H7 (cell line): ENCODE measurements around the gene FBXO15. TPM values are rescaled to one million over a fixed set of nuclear protein-coding genes. Genes with fewer than 3 reads are reported as not detected.

Source experiments
- DNase-seq: peaks from one replicate; pipeline ENCODE4 v3.0.0; 2012
- H3K27me3 ChIP-seq: 2 replicates; pipeline ENCODE4 v1.6.0; 2011; ENCODE audit warnings: mild to moderate bottlenecking, low read length; ENCODE audit not compliant: control insufficient read depth, insufficient read depth
- H3K36me3 ChIP-seq: replicated peaks from 2 replicates; pipeline ENCODE4 v1.5.1; 2011; ENCODE audit warnings: low read length; ENCODE audit not compliant: control insufficient read depth, insufficient read depth
- H3K4me3 ChIP-seq: 2 replicates; pipeline ENCODE4 v1.5.1; 2011; ENCODE audit warnings: low read depth, mild to moderate bottlenecking, control low read depth, low read length, moderate library complexity; ENCODE audit not compliant: insufficient read depth
- total RNA-seq: library from RNA; depleted of rRNA; stranded (reverse); fragments of >200 nt; shearing (Covaris generic); gene quantifications from 2 replicates; pipeline ENCODE4 v1.2.3, GENCODE V29; 2014

Gene FBXO15
- total RNA-seq, 1 experiment from 2014 or later: 0.55 TPM

DNA sequence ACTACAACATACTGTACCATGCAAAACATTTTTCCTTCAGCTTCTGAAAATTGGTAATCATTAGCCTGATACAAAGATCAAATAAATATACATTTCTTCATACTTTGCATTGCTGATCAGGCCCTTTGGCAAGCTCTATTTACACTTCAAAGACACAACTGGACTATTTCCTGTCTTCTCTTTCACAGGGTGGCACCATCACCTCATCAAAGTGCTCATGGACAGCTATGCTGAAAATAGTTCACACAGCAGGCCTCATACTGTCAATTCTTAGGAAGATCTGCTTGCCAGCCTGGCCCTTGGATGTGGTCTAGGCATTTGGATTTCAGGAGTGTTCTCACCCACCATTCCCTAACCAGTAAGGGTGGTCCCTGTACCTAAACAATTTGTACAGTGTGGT lies 33.9 kb downstream of the FBXO15 start:
- Histone ChIP-seq H3K36me3 (no peaks in the 10 kb centered on the region), H3K27me3 (no peaks in the 10 kb centered on the region), H3K4me3 (no peak overlapping the region)
- no peak for DNase-seq

DNA sequence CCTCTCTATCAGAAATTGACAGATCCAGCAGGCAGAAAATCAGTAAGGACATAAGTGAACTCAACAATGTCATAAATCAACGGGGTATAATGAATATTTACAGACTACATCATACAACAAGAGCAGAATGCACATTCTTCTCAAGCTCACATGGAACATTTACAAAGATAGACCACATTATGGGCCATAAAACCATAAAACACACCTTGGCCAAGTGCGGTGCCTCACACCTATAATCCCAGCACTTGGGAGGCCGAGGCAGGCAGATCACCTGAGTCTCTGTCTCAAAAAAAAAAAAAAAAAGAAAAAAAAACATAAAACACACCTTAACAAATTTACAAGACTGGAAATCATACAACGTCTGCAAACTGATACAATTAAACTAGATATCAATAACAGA lies 36.7 kb downstream of the FBXO15 start:
- Histone ChIP-seq H3K27me3 (no peaks in the 10 kb centered on the region), H3K36me3 (no peaks in the 10 kb centered on the region), H3K4me3 (no peak overlapping the region)
- no peak for DNase-seq

DNA sequence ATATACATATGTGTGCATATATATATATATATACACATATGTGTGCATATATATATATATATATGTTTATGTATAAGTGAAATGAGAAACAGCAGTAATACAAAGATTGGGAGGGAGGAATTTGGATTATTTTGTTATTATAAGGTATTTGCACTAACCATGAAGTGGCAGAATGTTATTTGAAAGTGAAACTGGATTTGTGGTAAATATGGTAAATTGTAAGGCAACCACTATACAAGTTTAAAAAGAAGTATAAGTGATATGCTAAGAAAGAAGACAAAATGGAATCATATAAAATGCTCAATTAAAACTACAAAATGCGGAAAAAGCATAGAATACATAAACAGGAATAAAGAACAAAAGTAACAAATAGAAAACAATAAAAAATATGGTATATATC lies 37.5 kb downstream of the FBXO15 start:
- no peak overlapping the region for H3K4me3 ChIP-seq
- no peaks in the 10 kb centered on the region for H3K36me3 ChIP-seq
- H3K27me3 ChIP-seq: no peaks in the 10 kb centered on the region
- DNase-seq: no peak

DNA sequence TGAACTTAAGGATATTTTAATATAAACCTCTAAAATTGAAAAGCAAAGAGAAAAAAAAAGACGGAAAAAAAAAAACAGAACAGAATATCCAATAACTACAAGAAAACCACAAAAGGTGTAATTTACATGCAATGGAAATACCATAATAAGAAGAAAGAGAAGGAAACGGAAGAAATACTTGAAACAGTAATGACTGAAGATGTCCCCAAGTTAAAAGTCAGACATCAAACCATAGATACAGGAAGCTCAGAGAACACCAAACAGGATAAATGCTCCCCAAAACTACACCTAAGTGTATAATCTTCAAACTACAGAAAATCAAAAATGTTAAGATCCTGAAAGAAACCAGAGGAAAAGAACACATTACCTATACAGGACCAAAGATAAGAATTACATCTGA lies 39.2 kb downstream of the FBXO15 start:
- H3K36me3 ChIP-seq: no peaks in the 10 kb centered on the region
- H3K4me3 ChIP-seq: no peak overlapping the region
- no peaks in the 10 kb centered on the region for H3K27me3 ChIP-seq
- no peak for DNase-seq

DNA sequence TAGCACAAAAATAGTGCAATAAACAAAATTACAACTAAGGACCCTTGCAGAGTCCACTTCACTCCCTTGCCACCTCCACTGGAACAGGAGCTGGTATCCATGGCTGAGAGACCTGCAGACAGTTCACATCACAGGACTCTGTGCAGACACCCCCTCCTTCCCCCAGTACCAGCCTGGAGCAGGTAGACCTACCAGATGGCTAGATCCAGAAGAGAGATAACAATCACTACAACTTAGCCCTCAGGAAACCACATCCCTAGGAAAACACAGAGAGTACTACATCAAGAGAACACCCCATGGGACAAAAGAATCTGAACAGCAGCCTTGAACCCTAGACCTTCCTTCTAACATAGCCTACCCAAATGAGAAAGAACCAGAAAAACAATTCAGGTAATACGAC lies 49.8 kb downstream of the FBXO15 start:
- H3K27me3 ChIP-seq: no peaks in the 10 kb centered on the region
- no peak overlapping the region for H3K4me3 ChIP-seq
- no peaks in the 10 kb centered on the region for H3K36me3 ChIP-seq
- DNase-seq: no peak

DNA sequence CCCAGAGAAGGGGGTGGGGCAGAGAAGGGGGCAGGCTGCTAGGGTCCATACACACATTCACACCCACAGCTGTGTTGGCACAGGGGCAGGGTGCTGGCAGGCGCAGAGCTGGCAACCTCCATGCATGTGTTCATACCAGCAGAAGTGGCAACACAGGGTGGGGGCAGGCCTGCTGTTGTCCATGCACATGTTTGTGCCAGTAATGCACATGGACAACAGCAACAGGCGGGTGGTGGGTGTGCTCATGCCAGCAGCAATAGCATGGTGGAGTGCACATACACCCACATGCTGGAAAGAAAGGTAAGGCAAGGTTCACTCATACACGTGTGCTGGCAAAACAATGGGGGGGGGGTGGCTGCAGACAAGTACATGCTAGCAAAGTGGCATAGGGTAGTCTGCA lies 54.7 kb downstream of the FBXO15 start:
- Histone ChIP-seq H3K36me3 (no peaks in the 10 kb centered on the region), H3K4me3 (no peak overlapping the region), H3K27me3 (no peaks in the 10 kb centered on the region)
- no peak for DNase-seq

DNA sequence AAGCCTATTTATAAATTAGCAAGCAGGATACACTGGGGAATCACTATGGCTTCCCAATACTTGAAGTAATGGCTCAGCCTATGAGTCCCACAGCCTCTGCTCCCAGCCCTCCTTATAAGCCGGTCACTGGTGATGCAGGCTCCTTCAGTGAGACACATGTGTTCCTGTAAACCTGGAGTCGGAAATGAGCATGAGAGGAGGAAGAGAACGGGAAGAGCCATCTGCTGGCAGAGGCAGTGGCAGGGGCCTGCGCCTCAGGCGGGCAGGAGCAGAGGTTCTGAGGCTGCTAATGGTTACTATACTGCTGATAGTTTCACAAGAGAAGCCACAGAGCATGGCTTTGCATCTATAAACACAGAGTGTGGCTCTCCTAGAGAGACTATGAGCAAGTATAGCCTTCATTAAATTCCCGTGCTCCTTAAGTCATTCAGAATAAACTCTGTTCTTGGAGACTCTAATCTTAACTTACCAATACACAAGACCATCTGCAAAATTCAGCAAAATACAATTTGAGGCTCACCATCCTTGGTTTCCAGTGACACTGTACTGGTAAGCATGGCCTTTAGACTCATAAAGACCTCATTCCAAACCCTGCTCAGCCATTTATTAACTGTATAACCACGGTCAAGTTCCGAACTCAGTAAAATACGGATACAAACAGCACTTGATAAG lies 63.3 kb downstream of the FBXO15 start:
- Histone ChIP-seq H3K4me3 (no peak overlapping the region), H3K27me3 (no peaks in the 10 kb centered on the region), H3K36me3 (no peaks in the 10 kb centered on the region)
- peak; percentile 40 for DNase-seq

DNA sequence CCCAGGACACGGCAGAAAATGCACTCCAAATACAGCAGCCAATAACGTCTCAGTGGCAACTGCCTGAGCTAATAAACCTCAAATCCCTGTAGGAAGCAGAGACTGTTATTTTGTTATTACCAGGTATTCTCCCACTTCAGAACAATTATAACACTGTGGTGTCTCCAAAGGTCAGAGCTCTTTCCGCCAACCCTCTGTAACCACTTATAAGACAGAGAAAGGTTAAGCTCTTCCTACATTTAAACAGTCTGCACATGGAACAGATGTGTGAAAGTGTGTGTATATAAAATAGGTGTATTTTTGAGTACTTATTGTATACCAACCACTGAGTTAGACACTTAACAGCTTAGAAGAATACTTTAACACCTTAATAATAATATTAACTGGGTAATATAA lies 64.1 kb downstream of the FBXO15 start:
- H3K4me3 ChIP-seq: no peak overlapping the region
- no peak for DNase-seq
- H3K36me3 ChIP-seq: no peaks in the 10 kb centered on the region
- no peaks in the 10 kb centered on the region for H3K27me3 ChIP-seq

DNA sequence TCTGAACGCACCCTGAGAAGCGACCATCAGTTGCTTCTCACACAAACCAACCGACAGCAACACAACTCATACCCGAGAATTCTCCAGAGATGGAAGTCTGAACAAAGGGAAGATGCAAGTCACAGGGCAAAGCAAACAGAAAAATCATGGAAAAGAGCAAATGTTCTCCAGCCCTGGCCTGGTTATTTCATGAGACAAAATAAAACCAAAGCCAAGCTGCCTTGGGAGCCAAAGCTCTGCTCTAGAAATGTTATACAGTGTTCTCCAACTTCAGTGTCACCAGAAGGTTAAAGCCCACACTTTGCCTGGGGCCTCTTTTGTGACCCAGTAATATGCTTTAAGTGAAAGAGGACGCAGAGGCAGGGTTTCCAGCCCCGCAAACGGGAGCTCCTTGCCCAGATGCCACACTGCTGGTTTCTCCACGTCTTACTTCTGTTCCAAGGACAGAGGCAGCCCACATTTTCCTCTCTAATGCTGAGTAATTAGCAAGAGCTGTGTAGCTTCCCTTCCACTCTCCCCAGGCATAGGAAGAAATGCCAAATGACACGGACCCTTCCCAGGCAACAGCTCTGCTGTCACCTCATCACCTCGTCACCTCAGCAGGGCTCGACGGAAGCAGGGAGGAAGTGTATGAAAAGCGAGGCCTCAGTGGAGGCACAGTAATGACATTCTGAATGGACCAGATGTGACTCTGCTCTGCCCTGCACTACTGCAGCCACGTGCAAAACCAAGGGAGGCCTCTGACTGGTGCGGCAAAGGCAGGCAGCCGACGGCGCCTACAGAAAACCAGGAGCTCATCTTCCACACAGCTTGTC lies 64.7 kb downstream of the FBXO15 start:
- Histone ChIP-seq H3K4me3 (no peak overlapping the region), H3K36me3 (no peaks in the 10 kb centered on the region), H3K27me3 (no peaks in the 10 kb centered on the region)
- no peak for DNase-seq

DNA sequence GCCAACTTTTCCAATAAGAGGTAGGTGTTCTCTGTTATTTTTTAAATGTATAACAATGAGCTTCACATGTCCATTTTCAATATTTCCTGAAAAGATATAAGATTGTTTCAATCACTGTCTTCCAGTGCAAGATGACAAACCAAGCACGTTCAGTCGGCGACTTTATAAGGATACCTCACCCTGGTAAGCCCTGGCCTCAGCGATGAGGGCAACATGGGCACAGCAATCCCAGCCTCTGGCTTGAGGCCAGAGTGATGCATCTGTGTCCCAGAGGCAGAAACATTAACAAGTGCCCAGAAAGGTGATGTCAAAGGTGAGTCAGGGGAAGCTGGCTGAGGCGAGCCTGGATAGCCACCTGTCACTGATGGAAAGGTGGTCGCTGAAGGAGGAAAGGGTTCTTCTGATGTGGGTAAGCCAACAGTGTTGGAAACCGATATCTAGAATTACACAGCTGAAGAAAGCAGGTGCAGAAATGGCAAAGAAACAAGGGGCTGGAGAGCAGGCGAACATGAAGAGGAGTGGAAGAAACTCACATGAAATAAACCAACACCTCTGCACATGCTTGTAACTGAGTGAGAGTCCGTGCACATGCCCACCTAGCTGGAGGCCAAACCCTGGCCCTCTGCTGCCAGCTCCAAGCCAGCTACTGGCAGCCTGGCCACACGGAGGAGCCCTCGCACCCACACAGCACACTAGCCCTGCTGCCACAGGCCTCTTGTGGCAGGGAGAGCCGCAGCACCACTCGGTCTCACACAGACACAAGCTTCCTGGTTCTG lies 65.5 kb downstream of the FBXO15 start:
- peak; percentile 88 for DNase-seq
- no peaks in the 10 kb centered on the region for H3K36me3 ChIP-seq

DNA sequence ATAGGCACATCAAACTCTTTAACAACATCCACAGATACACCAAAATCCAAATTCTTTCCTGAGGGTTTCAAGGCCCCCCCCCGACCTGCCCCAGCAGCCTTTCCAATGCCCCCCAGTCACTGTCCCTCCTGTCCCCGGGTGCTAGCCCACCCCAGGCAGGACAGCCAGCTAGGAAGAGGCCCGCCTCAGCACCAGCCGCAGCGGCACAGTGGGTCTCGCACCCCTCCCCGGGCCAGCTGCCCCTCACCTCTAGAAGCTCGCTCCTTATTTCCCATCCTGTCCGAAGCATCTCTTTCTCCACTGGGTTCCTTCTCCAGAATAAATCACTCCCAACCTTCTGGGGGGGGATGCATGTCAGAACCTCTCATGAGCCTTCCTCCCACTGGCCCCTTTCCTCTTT lies 69.4 kb downstream of the FBXO15 start:
- Histone ChIP-seq H3K36me3 (no peaks in the 10 kb centered on the region), H3K27me3 (no peaks in the 10 kb centered on the region)

More for the DNA sequence above, 65.5 kb downstream of the FBXO15 start:
- H3K27me3 ChIP-seq: no peaks in the 10 kb centered on the region
- H3K4me3 ChIP-seq: no peak overlapping the region

DNA sequence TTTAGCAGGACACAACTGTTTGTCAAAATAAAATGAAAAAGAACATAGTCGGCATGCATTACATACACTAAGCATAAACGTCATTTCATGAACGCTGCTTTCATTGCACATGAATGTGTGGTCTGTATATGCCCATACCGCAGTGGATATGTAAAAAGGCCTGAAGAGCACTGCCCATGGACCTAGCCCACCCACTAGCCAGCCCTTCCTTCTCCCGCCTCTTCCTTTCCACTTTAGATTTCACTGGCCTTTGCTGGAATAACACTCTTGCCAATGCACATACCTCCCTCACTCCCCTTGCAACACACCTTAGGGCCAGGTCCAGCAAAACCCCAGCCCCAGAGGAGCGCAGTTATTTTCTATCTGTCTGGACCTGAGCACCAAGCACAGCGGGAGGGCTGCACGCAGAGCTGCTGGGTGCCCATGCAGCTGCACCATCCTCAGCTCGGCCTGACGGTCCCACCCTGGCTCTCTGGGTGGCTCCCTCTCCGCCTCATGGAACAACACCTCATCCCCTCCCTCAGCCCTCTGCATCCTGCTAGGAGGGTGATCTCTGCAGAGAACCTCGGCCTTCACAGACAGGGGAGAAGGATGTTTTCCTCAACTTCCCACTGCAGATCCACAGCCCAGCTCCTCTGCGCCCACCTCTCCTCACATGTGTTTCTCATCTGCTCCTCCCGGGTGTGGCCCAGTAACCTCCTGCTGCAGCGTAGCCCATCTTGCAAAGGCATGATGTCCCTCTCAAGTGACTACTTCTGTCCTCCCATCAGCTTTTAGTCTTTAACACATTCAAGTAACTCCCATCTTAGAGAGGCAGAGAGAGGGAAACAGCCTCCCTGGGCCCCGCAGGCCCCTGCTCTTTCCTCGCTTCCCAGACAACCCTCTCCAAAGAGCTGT lies 72.7 kb downstream of the FBXO15 start:
- no peak for DNase-seq
- Histone ChIP-seq H3K27me3 (no peaks in the 10 kb centered on the region), H3K36me3 (no peaks in the 10 kb centered on the region), H3K4me3 (no peak overlapping the region)

More for the DNA sequence above, 69.4 kb downstream of the FBXO15 start:
- H3K4me3 ChIP-seq: no peak overlapping the region
- DNase-seq: no peak

DNA sequence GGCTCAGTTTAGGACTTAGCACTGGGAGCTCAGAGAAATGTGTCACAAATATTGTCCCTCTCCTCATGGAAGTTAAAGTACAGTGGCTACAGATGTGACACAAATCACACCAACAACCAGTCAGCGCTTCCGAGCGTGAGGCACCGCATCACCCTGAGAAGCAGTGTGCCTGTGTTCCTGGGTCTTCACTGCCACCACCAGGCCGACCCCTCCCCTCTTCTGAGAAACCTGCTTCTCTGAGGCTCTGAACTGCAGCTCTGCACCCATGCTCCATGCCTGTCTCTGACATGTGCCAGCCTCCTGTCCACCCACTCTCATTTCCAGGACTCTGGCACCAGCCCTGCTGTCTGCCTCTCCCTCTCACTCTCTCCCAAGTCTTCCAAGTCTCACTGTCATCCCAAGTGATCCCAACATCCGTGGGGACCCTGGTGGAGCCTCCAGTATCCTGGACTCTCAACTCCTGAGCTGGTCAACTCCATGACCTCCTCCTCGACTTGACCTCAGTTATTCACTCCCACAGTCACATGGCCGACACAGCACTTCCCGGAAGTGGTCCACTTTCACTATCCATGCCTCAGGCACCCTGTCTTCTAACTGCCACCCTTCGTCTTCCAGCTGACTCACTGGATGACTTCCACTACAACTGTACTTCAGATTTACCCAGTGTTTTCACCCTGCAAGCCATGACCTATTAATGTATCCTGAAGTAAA lies 73.5 kb downstream of the FBXO15 start:
- Histone ChIP-seq H3K4me3 (no peak overlapping the region), H3K36me3 (no peaks in the 10 kb centered on the region), H3K27me3 (no peaks in the 10 kb centered on the region)
- DNase-seq: no peak
